ENCODE data around the gene PLXNA4. TPM values are rescaled to one million over a fixed set of nuclear protein-coding genes. Genes with fewer than 3 reads are reported as not detected.

PLXNA4 gene
- total RNA-seq, 2 donors from 2014 or later = 1.4 to 2.3 TPM

DNA sequence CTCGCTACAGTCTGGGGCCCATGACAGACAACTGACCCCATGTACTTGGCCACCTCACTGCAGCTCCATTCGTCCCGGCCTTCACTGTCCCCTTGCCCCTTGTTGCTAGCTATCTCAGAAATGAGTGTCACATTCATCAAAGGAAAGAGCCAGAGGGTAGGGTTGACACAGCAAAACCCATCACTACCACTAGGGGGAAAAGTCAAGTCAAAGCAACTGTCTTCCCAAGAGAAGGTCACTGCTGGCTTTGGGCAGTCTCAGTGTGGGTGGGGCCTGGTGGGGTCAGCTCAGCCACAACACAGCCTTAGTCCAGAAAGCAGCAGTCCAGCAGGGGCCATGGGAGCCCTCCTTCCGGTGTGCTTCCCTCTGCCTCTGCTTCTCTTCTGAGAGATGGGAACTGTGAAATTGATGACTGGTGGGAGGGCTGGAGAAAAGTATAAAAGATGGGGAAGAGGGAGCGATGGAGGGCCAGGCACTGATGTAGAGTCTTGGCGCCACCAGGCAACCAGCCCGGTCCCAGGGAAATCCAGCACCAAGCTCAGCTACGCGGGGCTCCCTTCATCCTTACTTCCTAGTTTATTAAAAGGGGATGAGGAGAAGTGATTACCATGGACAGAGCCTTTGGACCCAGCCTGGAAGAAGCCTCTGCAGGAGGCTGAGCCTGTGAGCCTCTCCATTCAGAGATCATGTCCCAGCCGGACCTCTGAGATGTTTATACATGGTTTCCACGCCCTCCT lies 58.0 kb downstream of the PLXNA4 start:
- peak; percentile 42 for ATAC-seq (replicated peaks)
- Mint-ChIP-seq H3K4me3 (no peak overlapping the region), H3K27me3 (no peaks in the 10 kb centered on the region), H3K9me3 (no peaks in the 10 kb centered on the region), H3K4me1 (no peaks in the 10 kb centered on the region), H3K27ac (peak overlapping the region; percentile 29), H3K36me3 (ENCODE audit: low read depth) (no peaks in the 10 kb centered on the region)

DNA sequence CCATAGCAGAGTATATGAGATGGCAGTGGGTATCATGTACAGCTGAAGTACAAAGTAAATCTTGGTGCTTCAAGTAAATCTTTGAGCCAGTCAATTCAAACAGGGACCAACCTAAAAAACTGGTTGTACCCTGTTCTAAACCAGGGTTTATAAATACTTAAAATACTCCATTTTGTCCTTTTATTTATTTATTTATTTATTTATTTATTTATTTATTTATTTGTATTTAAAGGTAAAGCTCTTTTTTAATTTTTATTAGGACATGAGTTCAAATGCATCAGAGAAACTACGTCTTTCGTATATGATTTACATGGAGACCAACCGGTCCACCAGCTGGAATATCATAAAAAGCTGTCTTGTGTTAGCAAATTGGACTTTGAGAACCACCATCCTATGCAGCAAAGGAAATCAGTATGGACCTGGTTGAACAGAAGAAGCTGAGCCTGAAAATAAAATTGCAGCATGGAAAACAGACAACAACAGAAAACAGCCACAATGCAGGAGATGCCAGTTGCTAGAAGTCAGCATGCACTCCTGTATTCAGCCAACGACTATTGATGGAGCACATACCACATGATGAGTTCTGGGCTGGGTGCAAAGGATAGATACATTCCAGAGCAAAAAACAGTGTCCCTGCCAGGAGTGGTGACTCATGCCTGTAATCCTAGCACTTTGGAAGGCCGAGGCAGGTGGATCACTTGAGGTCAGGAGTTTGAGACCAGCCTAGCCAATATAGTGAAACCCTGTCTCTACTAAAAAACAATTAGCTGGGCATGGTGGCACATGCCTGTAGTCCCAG lies 60.0 kb downstream of the PLXNA4 start:
- Mint-ChIP-seq H3K4me1 (peaks cover 3% of the 10 kb centered on the region), H3K36me3 (ENCODE audit: low read depth) (no peaks in the 10 kb centered on the region), H3K9me3 (no peaks in the 10 kb centered on the region)

DNA sequence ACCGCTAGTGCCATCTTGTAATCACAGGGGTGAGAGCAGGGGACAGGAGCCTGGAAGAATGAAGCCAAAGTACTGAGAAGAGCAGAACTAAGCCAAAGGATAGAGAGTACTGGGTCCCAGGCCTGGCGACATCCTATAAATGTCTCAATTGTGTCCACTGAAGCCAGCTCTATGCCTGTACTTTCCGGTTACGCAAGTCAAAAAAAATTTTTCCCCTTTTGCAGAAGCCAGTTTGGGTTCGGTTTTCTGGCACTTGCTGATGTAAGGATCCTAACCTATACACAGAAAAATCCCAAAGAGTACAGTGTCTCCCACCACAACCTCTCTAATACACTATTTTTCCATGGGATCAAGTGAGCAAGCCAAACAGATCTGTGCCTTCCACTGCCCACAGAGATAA lies 61.1 kb downstream of the PLXNA4 start:
- no peak overlapping the region for H3K4me3 Mint-ChIP-seq
- no peak overlapping the region for H3K27ac Mint-ChIP-seq

More for the DNA sequence above, 60.0 kb downstream of the PLXNA4 start:
- no peak for ATAC-seq (replicated peaks)
- Mint-ChIP-seq H3K4me3 (no peak overlapping the region), H3K27me3 (no peaks in the 10 kb centered on the region), H3K27ac (no peak overlapping the region)

DNA sequence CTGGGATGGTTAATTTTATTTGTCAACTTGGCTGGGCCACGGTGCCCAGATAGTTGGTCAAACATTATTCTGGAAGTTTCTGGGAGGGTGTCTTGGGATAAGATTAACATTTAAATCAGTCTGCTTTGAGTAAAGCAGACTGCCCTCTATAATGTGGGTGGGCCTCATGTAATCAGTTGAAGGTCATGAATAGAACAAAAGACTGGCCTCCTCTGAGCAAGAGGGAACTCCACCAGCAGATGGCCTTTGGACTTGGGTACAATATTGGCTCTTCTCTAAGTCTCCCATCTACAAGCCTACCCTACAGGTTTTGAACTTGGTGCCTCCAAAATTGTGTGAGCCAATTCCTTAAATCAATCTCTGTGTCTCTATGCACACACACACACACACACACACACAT lies 61.8 kb downstream of the PLXNA4 start:
- Mint-ChIP-seq H3K27ac (no peak overlapping the region), H3K9me3 (no peaks in the 10 kb centered on the region), H3K27me3 (no peaks in the 10 kb centered on the region), H3K4me3 (no peak overlapping the region), H3K4me1 (peaks cover 13% of the 10 kb centered on the region), H3K36me3 (ENCODE audit: low read depth) (no peaks in the 10 kb centered on the region)
- ATAC-seq (replicated peaks) = no peak

More for the DNA sequence above, 61.1 kb downstream of the PLXNA4 start:
- Mint-ChIP-seq H3K9me3 (no peaks in the 10 kb centered on the region), H3K36me3 (ENCODE audit: low read depth) (no peaks in the 10 kb centered on the region), H3K4me1 (peaks cover 8% of the 10 kb centered on the region), H3K27me3 (no peaks in the 10 kb centered on the region)
- no peak for ATAC-seq (replicated peaks)

DNA sequence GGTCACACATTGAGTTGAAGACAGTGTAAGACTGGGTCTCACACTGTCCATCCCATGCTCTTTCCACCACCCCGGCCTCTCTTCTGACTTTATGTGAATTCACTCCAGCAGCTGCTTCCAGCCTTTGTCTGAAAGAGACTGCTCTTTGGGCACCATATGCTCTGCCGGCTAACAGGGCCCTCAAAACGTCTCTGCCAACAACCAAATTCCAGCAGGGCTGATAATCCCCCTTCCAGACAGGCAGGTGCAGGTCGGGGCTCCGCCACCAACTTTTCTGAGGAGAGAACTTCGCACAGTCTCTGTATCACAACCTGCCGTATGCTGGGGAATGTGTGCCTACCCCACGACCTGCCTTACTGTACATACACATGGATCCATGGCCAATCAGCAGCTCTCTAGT lies 64.3 kb downstream of the PLXNA4 start:
- no peaks in the 10 kb centered on the region for H3K27me3 Mint-ChIP-seq
- no peak overlapping the region for H3K4me3 Mint-ChIP-seq
- H3K9me3 Mint-ChIP-seq = no peaks in the 10 kb centered on the region
- H3K4me1 Mint-ChIP-seq = peaks cover 13% of the 10 kb centered on the region
- H3K27ac Mint-ChIP-seq = no peak overlapping the region
- no peak for ATAC-seq (replicated peaks)
- H3K36me3 Mint-ChIP-seq (ENCODE audit: low read depth) = no peaks in the 10 kb centered on the region

DNA sequence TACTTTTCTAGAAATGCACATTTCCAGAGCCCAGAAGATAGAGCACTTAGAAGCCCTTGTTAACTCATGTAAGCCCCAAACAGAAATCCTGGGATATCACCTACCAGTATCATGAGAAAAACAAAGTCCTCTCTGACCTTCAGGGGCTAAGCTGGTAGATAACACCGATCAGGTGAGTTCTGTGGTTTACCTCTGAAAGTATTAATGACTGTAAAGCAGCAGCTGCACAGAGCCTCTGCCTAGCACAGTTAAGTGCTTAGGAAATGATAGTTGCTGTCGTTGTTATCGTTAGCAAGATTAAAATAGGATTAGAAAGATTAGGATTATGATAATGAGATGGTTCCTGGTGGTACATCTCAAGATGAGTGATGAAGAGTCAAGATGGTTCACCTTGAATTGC lies 64.9 kb downstream of the PLXNA4 start:
- Mint-ChIP-seq H3K27ac (no peak overlapping the region), H3K36me3 (ENCODE audit: low read depth) (no peaks in the 10 kb centered on the region), H3K4me1 (peaks cover 17% of the 10 kb centered on the region), H3K4me3 (no peak overlapping the region), H3K27me3 (no peaks in the 10 kb centered on the region), H3K9me3 (no peaks in the 10 kb centered on the region)
- peak; percentile 46 for ATAC-seq (replicated peaks)

DNA sequence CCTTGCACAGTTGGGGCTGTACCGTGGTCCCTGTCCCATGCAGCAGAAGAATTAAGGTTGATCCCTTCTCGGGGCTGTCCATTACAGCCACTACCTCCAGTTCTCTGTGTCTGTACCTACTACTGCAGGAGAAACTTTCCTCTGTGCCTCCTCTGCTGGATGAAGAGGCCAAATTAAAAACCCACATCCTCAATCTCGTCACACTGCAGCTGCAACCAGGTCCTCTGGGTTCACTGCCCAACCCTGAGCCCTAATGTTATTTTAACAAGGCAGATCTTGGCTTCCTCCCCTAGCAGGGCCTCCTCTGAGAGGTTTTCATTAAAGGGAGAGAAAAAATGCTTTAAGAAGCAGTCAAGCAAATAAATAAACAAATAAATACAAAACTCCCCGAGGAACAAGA lies 66.6 kb downstream of the PLXNA4 start:
- no peaks in the 10 kb centered on the region for H3K27me3 Mint-ChIP-seq
- H3K4me3 Mint-ChIP-seq = no peak overlapping the region
- peaks cover 17% of the 10 kb centered on the region for H3K4me1 Mint-ChIP-seq
- H3K36me3 Mint-ChIP-seq (ENCODE audit: low read depth) = no peaks in the 10 kb centered on the region
- H3K27ac Mint-ChIP-seq = no peak overlapping the region
- no peaks in the 10 kb centered on the region for H3K9me3 Mint-ChIP-seq
- ATAC-seq (replicated peaks) = no peak

DNA sequence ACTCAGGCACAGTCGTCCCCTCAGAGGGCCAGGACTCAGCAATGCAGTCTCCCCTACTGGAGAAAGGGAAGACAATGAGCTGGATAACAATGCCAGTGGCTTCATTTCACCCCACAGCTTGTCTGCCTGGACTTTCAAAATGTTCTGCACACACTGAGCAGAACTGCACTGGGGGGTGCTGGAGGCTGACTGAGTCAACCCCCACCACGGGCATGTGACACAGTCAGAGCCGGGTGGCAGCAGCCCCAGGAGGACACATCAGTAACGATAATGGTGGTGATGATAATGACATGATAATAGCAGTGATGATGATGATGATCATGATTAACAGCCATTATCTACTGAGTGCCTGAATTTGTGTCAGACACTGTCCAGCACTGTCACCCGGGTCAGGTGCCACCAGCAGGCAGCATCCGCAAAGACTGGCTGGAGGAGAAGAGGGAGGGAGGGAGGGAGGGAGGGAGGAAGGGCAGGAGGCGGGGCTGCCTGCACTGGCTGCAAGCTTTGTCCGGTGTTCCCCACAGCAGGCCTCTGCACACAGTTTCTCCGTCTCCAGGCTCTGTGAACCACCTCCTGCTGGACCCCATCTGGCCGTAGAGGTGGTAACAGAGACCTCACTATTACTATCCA lies 67.4 kb downstream of the PLXNA4 start:
- Mint-ChIP-seq H3K36me3 (ENCODE audit: low read depth) (no peaks in the 10 kb centered on the region), H3K4me3 (no peak overlapping the region), H3K4me1 (peaks cover 17% of the 10 kb centered on the region), H3K27me3 (no peaks in the 10 kb centered on the region), H3K9me3 (no peaks in the 10 kb centered on the region), H3K27ac (no peak overlapping the region)
- no peak for ATAC-seq (replicated peaks)

DNA sequence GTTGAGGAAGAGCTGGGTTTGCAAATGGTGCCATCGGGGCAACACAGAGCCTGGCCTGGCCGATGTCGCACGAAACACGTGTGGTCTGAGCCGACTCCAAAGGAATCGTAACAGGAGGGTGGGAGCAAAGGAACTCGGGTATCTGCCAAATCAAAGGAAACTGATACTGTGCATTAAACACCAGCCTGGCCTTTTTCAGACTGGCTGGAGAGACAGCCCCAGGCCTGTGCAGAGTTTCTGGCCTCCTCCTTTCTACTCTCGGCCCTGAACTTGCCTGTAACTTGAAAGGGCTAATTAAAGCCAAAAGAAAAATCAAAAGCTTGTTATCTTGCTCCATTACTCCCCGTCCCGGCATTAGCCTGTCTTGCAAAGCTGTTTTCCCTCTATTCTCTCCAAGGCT lies 71.4 kb downstream of the PLXNA4 start:
- no peaks in the 10 kb centered on the region for H3K36me3 Mint-ChIP-seq (ENCODE audit: low read depth)
- H3K27ac Mint-ChIP-seq = no peak overlapping the region
- H3K4me3 Mint-ChIP-seq = no peak overlapping the region
- ATAC-seq (replicated peaks) = no peak
- no peaks in the 10 kb centered on the region for H3K27me3 Mint-ChIP-seq
- no peaks in the 10 kb centered on the region for H3K9me3 Mint-ChIP-seq
- peaks cover 5% of the 10 kb centered on the region for H3K4me1 Mint-ChIP-seq

DNA sequence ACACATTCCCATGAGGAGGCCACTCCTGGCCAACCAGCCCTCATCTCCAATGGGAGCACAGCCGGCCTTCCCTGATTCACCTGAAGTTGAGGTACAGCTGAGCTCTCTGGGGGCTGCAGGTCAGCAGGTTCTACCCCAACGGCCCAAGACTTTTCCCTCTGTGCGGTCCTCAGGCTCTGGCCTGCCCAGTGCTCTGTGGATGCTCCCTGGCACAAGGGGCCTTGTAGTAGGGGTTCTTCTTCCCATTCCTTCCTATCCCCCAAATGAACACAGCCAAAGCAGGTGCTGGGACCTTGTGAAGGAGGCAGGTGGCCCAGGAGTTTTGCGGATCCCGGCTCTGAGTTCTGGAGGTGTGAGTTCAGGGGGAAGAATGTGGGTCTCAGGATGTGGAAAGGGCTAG lies 72.2 kb downstream of the PLXNA4 start:
- Mint-ChIP-seq H3K36me3 (ENCODE audit: low read depth) (no peaks in the 10 kb centered on the region), H3K9me3 (no peaks in the 10 kb centered on the region)

DNA sequence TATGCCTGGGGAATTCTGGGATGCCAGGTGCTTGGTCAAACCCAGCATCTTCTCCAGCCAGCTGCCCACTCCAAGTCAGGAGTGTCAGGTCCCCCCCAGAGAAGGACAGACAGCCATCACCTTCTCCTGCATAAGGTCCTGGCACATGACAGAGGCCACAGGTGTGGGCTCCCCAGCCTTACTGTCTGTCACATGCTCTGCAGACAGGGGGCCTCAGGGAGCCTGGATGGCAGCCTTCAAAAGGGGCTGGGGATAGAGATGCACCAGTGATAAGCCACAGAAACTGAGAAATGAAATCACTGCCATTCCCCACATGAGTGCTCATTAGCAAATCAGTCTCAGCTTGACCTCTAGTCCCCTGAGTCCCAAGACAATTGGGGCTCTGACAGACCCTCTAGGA lies 72.9 kb downstream of the PLXNA4 start:
- H3K9me3 Mint-ChIP-seq = no peaks in the 10 kb centered on the region
- H3K4me3 Mint-ChIP-seq = no peak overlapping the region
- peaks cover 4% of the 10 kb centered on the region for H3K4me1 Mint-ChIP-seq
- no peaks in the 10 kb centered on the region for H3K27me3 Mint-ChIP-seq
- no peaks in the 10 kb centered on the region for H3K36me3 Mint-ChIP-seq (ENCODE audit: low read depth)
- no peak for ATAC-seq (replicated peaks)
- no peak overlapping the region for H3K27ac Mint-ChIP-seq

More for the DNA sequence above, 72.2 kb downstream of the PLXNA4 start:
- ATAC-seq (replicated peaks) = no peak
- H3K4me3 Mint-ChIP-seq = no peak overlapping the region
- H3K4me1 Mint-ChIP-seq = peaks cover 4% of the 10 kb centered on the region
- H3K27ac Mint-ChIP-seq = no peak overlapping the region
- H3K27me3 Mint-ChIP-seq = no peaks in the 10 kb centered on the region

DNA sequence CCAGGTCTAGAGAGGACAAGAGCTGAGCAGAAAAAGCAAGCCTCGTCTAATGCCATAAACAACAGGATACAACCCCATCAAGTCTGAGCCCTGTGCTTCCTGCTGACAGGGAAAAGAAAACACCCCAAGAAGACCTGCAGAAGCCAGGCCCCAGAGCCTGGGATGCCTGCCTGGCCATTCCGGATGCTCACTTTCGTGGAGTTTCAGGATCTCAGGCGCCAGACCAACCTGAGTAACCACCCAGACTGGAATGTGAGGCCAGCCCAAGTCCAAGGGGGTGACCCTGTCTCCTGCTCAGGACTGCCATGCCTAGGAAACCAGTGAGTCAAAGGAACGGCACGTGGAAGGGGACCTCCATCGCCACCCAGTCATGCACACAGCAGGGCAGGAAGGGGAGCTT lies 74.3 kb downstream of the PLXNA4 start:
- H3K27me3 Mint-ChIP-seq = no peaks in the 10 kb centered on the region
- H3K36me3 Mint-ChIP-seq (ENCODE audit: low read depth) = no peaks in the 10 kb centered on the region
- H3K4me1 Mint-ChIP-seq = peaks cover 4% of the 10 kb centered on the region
- H3K27ac Mint-ChIP-seq = no peak overlapping the region
- H3K4me3 Mint-ChIP-seq = no peak overlapping the region
- no peak for ATAC-seq (replicated peaks)
- no peaks in the 10 kb centered on the region for H3K9me3 Mint-ChIP-seq

DNA sequence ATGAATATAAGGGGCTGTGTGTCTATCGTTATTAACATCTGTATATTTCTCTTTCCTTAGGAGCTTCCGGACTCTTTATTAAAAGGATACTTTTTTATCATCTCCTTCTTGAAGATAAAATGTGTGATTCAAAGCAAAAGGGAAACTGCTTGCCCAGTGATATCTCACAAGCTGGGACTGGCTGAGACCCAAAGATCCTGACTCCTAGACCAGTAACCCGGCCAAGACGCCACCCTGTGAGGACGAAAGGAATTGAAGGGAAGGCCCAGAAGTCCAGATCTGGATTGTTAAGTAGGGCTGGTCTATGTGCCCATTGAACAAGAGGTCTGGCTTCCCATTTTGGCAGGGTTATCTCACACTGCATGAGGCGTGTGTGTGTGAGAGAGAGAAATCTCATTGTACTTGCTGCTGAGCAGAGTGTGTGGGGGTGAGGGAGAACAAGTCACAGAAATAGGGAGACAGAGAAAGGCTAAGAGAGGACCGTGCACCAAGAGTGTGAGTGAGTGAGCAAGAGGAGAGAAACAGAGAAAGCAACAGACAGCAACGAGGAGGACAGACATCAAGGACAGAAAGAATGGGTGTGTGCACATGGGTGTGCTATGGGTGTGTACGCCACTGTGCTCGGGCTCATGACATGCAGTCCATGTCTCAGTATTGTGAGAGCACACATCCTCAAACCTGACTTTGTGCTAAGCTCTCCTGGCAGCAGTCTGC lies 75.4 kb downstream of the PLXNA4 start:
- Mint-ChIP-seq H3K27ac (no peak overlapping the region), H3K36me3 (ENCODE audit: low read depth) (no peaks in the 10 kb centered on the region), H3K27me3 (no peaks in the 10 kb centered on the region), H3K4me1 (no peaks in the 10 kb centered on the region), H3K4me3 (no peak overlapping the region), H3K9me3 (no peaks in the 10 kb centered on the region)
- ATAC-seq (replicated peaks) = no peak

DNA sequence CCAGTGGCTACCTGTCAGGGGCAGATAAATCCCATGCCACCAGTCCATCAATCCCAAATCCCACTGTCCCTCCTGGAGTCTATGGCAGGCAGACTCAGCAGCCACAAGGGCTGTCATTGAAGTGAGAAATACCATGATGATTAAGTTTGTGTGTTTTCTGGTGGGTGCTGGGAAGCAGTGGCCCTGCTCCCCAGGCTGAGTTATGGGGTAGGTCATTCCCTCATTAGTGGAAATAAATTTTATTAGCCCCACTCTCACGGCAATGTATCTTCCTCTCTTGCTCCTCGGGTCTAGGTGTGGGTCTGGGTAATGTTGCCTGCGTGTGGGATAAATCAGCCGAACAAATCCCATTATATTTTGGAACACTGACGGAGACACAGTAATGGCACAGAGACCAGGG lies 76.8 kb downstream of the PLXNA4 start:
- no peak overlapping the region for H3K27ac Mint-ChIP-seq
- H3K4me3 Mint-ChIP-seq = no peak overlapping the region
- no peaks in the 10 kb centered on the region for H3K27me3 Mint-ChIP-seq
- no peaks in the 10 kb centered on the region for H3K9me3 Mint-ChIP-seq
- ATAC-seq (replicated peaks) = no peak
- H3K36me3 Mint-ChIP-seq (ENCODE audit: low read depth) = no peaks in the 10 kb centered on the region
- H3K4me1 Mint-ChIP-seq = no peaks in the 10 kb centered on the region

Data from activated T-helper 17 cell treated with anti-CD3 and anti-CD28 coated beads, Interleukin-2, amount 50 U/mL, for 72 hours (primary cell).